Activated CD4-positive, alpha-beta memory T cell treated with anti-CD3 and anti-CD28 coated beads, Interleukin-2, amount 10 ng/mL, durations not matched to agents 7 days and 5 days (primary cell): ENCODE measurements around the gene MRPL51. TPM values are rescaled to one million over a fixed set of nuclear protein-coding genes. Genes with fewer than 3 reads are reported as not detected.

Experiments
- CTCF ChIA-PET: fragments of 350-600 bp; sonication (Branson Sonifier 250); formaldehyde crosslinking; loops from one replicate; lab custom pipeline; 2021; ENCODE audit warnings: antibody characterized with exemption, inconsistent platforms; lab: Charles Lee
- POLR2A ChIA-PET: fragments of 350-600 bp; sonication (Branson Sonifier 250); formaldehyde crosslinking; loops from one replicate; lab custom pipeline; 2021; ENCODE audit warnings: antibody characterized with exemption; lab: Charles Lee
- DNase-seq: peaks from one replicate; pipeline ENCODE4 v3.0.0-alpha.2; 2020
- H3K27ac Mint-ChIP-seq: one replicate; pipeline ENCODE4 v1.8.0; 2021; ENCODE audit warnings: mild to moderate bottlenecking, mixed read lengths
- H3K27me3 Mint-ChIP-seq: one replicate; pipeline ENCODE4 v1.8.0; 2021; ENCODE audit warnings: mixed read lengths
- H3K36me3 Mint-ChIP-seq: one replicate; pipeline ENCODE4 v1.8.0; 2021; ENCODE audit warnings: low read depth, mixed read lengths
- H3K4me1 Mint-ChIP-seq: one replicate; pipeline ENCODE4 v1.8.0; 2021; ENCODE audit warnings: mixed read lengths
- H3K4me3 Mint-ChIP-seq: one replicate; pipeline ENCODE4 v1.8.0; 2021; ENCODE audit warnings: mild to moderate bottlenecking, mixed read lengths
- H3K9me3 Mint-ChIP-seq: one replicate; pipeline ENCODE4 v1.8.0; 2021; ENCODE audit warnings: mixed read lengths
- total RNA-seq, 2 experiments: library from RNA; stranded (reverse); gene quantifications; one replicate each; pipeline ENCODE4 v1.2.3, GENCODE V29; 2021

The MRPL51 gene
- total RNA-seq, 2 experiments from 2014 or later: 204 to 208 TPM

GRCh38 chr12:6442836-6443235 lies 50.2 kb downstream of the MRPL51 start:
- H3K27me3 Mint-ChIP-seq: no peaks in the 10 kb centered on the region
- no peaks in the 10 kb centered on the region for H3K9me3 Mint-ChIP-seq
- CTCF ChIA-PET: interaction anchor here (2.1 to 2.8 kb wide), 3 partner anchors 18 to 28 kb away, joined by 5 to 19 read pairs (median 6); partner anchors contain the start of gene VAMP1
- H3K36me3 Mint-ChIP-seq: peaks cover 26% of the 10 kb centered on the region
- peak overlapping the region; percentile 9 for H3K27ac Mint-ChIP-seq
- no peak overlapping the region for H3K4me3 Mint-ChIP-seq
- POLR2A ChIA-PET: interaction anchor here (0.6 to 21.3 kb wide), 10 partner anchors 8 to 424 kb away, joined by 3 to 298 read pairs (median 8); partner anchors contain the start of genes TAPBPL, TPI1 and VAMP1
- peaks cover 51% of the 10 kb centered on the region for H3K4me1 Mint-ChIP-seq
- no peak for DNase-seq

Other genes starting within 250 kb of the MRPL51 start
- not detected for gene PLEKHG6, start 182.6 kb downstream of the MRPL51 start, total RNA-seq
- gene TNFRSF1A, start 151.2 kb downstream of the MRPL51 start, total RNA-seq: 10 to 100 TPM; 61.5 to 61.9 TPM
- gene SCNN1A, start 117.7 kb downstream of the MRPL51 start, total RNA-seq: 1 to 10 TPM in 1 of 2 experiments, under 1 TPM in 1; 0.78 to 1.3 TPM
- under 1 TPM; 0.38 to 0.40 TPM for gene LTBR, start 109.1 kb downstream of the MRPL51 start, total RNA-seq
- gene CD27, start 48.3 kb downstream of the MRPL51 start, total RNA-seq: 10 to 100 TPM; 39.9 to 43.4 TPM
- gene TAPBPL, start 41.2 kb downstream of the MRPL51 start, total RNA-seq: 10 to 100 TPM; 45.0 to 49.0 TPM
- gene VAMP1, start 22.6 kb downstream of the MRPL51 start, total RNA-seq: 10 to 100 TPM; 45.1 to 50.9 TPM
- gene NCAPD2, start 840 bp upstream of the MRPL51 start, total RNA-seq: 100 to 1,000 TPM; 153 to 156 TPM
- 1,000 to 10,000 TPM; 5,691 to 5,753 TPM for gene GAPDH, start 41.3 kb upstream of the MRPL51 start, total RNA-seq
- gene IFFO1, start 62.8 kb upstream of the MRPL51 start, total RNA-seq: 10 to 100 TPM; 23.1 to 23.6 TPM
- 10 to 100 TPM; 46.5 to 50.9 TPM for gene NOP2, start 75.0 kb upstream of the MRPL51 start, total RNA-seq
- gene CHD4, start 114.1 kb upstream of the MRPL51 start, total RNA-seq: 100 to 1,000 TPM; 223 to 234 TPM
- gene LPAR5, start 142.7 kb upstream of the MRPL51 start, total RNA-seq: 1 to 10 TPM; 7.8 to 8.0 TPM
- 1 to 10 TPM; 1.8 TPM for gene ACRBP, start 154.2 kb upstream of the MRPL51 start, total RNA-seq
- gene ING4, start 169.9 kb upstream of the MRPL51 start, total RNA-seq: 10 to 100 TPM; 32.2 to 33.8 TPM
- gene ZNF384, start 196.1 kb upstream of the MRPL51 start, total RNA-seq: 10 to 100 TPM; 69.5 to 78.1 TPM
- gene PIANP, start 207.6 kb upstream of the MRPL51 start, total RNA-seq: not detected
- gene COPS7A, start 230.8 kb upstream of the MRPL51 start, total RNA-seq: 10 to 100 TPM; 28.4 to 29.0 TPM